HG03045 (cell line): ENCODE results near the gene ZIM2.

ENCODE experiments used
- ATAC-seq: cut with Tn5 transposase; IDR thresholded peaks from one replicate; pipeline ENCODE4 v1.9.1; 2021; ENCODE audit warnings: mild to moderate bottlenecking, moderate library complexity; ENCODE audit not compliant: unreplicated experiment

Gene ZIM2

GRCh38 chr19:56811480-56811879 is 29.0 kb downstream of the ZIM2 start:
- no peak for ATAC-seq

- no peak for ATAC-seq
These were observed 30.3 kb downstream of the ZIM2 start for GRCh38 chr19:56810260-56810659.

GRCh38 chr19:56808717-56809392 is 31.7 kb downstream of the ZIM2 start:
- ATAC-seq = no peak

- ATAC-seq = no peak
These were observed 33.9 kb downstream of the ZIM2 start for GRCh38 chr19:56806639-56807038.

- no peak for ATAC-seq
These were observed 62.2 kb downstream of the ZIM2 start for GRCh38 chr19:56778351-56778750.

GRCh38 chr19:56769650-56770049 is 70.9 kb downstream of the ZIM2 start:
- no peak for ATAC-seq

- no peak for ATAC-seq
These were observed 75.4 kb downstream of the ZIM2 start for GRCh38 chr19:56765137-56765536.

GRCh38 chr19:56764196-56764695 is 76.3 kb downstream of the ZIM2 start:
- no peak for ATAC-seq

- no peak for ATAC-seq
These were observed 79.7 kb downstream of the ZIM2 start for GRCh38 chr19:56760842-56761241.

- no peak for ATAC-seq
These were observed 81.0 kb downstream of the ZIM2 start for GRCh38 chr19:56759531-56759930.

- no peak for ATAC-seq
These were observed 89.4 kb downstream of the ZIM2 start for GRCh38 chr19:56751078-56751489.

- ATAC-seq = no peak
These were observed 89.9 kb downstream of the ZIM2 start for GRCh38 chr19:56750658-56751057.

GRCh38 chr19:56748378-56748777 is 92.1 kb downstream of the ZIM2 start:
- ATAC-seq = no peak

- no peak for ATAC-seq
These were observed 94.2 kb downstream of the ZIM2 start for GRCh38 chr19:56746367-56746766.

- no peak for ATAC-seq
These were observed 100.0 kb downstream of the ZIM2 start for GRCh38 chr19:56740501-56740900.

GRCh38 chr19:56736571-56736970 is 104.0 kb downstream of the ZIM2 start:
- ATAC-seq = no peak

GRCh38 chr19:56732976-56733375 is 107.5 kb downstream of the ZIM2 start:
- no peak for ATAC-seq

- no peak for ATAC-seq
These were observed 112.8 kb downstream of the ZIM2 start for GRCh38 chr19:56727677-56728076.

GRCh38 chr19:56725829-56726424 is 114.6 kb downstream of the ZIM2 start:
- ATAC-seq = no peak
